Stimulated activated CD4-positive, alpha-beta T cell treated with anti-CD3 and anti-CD28 coated beads, TNF-alpha, amount 100 ng/mL, for 48 hours (primary cell): ENCODE measurements around the gene LMLN.
"Not testable (repeated sequence)": the region's sequence is repeated elsewhere in the genome, so short reads cannot be mapped to it uniquely, and the experiment has no call there.

Source experiments
- DNase-seq, 3 donors: peaks; one replicate each; pipeline ENCODE4 v3.0.0-alpha.2; 2020; ENCODE audit warnings: low read depth in 3 of 3

Gene LMLN

DNA sequence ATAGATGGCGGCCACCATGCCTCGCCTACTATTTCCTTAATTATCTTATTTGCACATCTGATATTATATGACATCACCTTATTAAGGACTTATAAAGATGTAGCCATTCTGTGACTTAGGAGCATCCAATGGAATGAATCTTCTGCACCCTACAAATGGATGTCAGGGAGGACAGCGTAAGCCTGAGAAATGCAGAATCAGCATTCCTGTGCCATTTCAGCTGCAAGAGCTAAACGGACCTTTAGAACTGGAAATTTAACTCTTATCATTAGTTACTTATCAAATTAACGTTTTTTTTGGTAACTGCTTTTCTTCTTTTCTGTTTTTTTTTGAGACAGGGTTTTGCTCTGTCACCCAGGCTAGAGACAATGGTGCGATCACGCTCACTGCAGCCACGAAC is 65.6 kb downstream of the LMLN start:
- DNase-seq: no peak

GRCh38 chr3:198026620-198027019 is 66.6 kb downstream of the LMLN start:
- no peak for DNase-seq

DNA sequence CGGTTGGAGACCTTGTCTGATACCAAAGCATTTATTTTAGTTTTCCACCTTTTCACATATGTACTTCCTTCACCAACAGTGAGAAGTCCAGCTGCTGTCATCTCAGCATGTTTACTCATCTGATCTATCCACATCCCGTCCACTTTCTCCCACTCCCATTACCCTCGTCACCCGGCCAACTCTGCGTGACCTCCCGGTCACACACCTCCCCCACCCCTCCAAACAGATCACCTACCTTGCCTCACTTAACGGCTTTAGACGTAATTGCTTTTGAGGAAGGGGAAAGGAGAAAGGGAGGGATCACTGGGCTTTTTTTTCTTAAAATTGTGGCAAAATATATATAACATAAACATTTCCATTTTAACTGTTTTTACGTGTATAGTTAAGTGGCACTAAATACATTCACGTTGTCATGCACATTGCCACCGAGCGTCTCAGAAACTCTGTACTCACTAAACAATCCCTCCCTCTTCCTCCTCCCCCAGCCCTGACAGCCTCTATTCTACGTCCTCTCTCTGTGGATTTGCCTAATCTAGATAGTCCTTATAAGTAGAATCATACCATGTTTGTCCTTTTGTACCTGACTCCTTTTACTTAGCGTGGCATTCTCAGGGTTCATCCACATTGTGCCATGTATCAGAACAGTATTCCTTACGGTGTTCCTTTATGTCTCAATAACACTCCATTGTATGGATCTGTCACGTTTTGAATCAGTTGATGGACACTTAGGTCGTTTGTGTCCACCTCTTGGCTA is 67.2 kb downstream of the LMLN start:
- DNase-seq: no peak

- DNase-seq: no peak
Measured at GRCh38 chr3:198027799-198028390, 67.9 kb downstream of the LMLN start.

DNA sequence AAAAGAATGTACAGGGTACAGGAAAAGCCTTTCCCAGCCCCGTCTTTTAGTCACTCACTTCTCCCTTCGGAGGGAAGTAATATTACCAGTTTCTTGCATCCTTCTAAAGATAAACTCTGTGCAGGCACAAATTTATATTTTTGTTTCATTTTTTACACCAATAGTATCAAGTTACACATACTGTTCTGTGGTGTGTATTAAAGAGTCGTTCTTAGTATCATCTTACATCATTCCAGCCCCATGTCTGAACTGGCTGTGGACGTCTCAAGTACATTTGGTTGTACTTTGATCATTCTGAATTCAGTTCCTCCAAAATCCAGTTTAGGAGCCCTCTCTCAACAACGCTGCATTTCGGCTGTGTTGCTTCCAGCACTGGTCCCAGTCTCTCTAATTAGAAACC is 68.7 kb downstream of the LMLN start:
- no peak for DNase-seq

- DNase-seq: no peak
Measured at GRCh38 chr3:198030125-198030524, 70.1 kb downstream of the LMLN start.

- DNase-seq: no peak
Measured at GRCh38 chr3:198030726-198031125, 70.7 kb downstream of the LMLN start.

DNA sequence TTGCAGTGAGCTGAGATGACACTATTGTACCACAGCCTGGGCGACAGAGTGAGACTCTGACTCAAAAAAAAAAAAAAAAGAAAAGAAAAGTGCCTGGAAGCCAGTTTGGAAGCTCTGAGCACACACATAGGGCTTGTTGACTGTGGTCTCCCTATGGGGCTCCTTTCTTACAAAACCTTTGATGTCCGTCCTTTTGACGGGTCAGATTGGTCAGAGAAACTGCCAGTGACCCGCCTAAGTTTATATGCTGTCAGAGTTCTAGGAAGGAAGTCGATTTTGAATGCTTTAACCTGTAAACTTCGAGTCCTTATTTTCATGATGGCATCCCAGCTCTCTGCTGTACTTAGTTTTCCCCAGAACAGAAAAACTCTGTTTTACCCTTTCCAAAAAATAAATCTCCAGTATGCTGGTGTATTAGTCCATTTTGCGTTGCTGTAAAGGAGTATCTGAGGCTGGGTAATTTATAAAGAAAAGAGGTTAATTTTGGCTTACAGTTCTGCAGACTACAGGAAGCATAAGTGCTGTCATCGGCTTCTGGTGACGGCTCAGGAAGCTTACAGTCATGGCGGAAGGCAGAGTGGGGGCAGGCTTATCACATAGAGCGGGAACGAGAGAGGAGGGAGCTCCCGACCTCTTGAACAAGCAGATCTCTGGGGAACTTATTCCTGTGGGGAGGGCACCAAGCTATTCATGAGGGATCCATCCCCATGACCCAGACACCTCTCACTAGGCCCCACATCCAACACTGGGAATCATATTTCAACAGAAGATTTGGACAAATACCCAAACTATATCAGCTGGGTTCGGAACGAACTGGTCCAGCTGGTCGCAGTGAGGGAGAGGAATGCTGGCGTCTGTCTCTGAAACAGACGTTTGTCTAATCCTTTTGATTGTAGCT is 72.3 kb downstream of the LMLN start:
- no peak for DNase-seq

DNA sequence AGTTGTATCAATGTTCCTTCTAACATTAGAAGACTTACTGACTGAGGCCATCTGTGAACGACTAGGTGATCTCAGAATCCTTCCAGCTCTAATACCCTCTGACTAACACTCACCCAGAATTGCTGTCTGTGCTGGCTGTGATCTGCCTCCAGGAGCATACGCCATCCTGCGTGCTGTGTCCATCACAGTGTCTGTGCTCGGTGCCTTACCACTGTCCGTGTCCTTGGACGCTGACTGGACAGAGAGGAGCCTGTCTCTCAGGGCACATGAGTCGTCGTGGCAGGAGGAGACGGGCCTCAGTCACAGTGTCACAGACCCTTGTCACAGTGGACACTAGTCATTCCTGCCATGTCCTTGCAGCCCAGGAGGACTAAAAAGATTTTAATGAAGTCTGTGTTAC is 83.1 kb downstream of the LMLN start:
- DNase-seq: no peak

DNA sequence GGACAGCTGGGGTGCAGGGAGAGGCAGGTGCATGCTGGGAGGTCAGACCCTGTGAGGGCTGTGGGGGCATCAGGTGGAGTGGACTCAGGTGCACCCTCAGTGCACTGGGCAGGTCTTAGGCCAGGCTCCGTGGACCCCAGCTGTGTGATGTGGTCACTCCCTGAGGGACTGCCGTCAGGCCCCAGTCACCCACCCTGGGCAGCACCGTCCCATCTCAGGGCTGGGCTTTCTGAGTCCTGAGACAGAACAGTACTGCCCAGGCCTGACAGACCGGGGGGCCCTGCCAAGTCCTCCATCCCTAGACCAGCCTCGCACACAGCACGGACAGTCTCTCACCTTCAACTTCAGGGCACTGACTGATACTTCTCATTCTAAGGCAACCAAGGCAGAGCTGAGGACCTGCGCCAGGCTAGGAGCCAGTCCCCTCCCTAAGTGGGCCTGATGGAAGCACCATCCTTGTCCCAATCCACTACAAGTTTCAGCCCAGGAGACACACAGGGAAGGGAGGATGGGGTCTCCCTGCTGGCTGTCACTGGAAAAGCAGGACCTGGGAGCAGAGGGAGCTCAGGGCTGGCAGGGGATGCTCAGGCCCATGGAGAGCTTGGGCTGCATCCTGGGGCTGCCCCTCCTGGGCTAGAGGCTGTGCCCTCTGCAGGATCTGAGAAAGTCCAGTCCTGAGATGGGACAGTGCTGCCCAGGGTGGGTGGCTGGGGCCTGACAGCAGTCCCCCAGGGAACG is 86.3 kb downstream of the LMLN start:
- no peak for DNase-seq

- no peak for DNase-seq
Measured at GRCh38 chr3:198048445-198048844, 88.4 kb downstream of the LMLN start.

GRCh38 chr3:198051836-198052235 is 91.8 kb downstream of the LMLN start:
- DNase-seq: no peak

DNA sequence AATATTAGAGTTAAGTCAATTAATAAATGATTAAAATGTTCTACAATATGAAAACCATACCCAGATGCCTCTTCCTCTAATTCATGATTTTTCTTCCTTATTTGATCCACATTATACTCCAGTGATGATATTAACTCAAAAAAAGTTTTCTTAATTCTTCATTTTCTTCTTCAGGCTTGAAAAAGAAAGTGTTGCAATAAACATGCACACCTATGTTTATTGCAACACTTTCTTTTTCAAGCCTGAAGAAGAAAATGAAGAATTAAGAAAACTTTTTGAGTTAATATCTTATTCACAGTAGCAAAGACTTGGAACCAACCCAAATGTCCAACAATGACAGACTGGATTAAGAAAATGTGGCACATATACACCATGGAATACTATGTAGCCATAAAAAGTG is 93.4 kb downstream of the LMLN start:
- not testable (repeated sequence) for DNase-seq

DNA sequence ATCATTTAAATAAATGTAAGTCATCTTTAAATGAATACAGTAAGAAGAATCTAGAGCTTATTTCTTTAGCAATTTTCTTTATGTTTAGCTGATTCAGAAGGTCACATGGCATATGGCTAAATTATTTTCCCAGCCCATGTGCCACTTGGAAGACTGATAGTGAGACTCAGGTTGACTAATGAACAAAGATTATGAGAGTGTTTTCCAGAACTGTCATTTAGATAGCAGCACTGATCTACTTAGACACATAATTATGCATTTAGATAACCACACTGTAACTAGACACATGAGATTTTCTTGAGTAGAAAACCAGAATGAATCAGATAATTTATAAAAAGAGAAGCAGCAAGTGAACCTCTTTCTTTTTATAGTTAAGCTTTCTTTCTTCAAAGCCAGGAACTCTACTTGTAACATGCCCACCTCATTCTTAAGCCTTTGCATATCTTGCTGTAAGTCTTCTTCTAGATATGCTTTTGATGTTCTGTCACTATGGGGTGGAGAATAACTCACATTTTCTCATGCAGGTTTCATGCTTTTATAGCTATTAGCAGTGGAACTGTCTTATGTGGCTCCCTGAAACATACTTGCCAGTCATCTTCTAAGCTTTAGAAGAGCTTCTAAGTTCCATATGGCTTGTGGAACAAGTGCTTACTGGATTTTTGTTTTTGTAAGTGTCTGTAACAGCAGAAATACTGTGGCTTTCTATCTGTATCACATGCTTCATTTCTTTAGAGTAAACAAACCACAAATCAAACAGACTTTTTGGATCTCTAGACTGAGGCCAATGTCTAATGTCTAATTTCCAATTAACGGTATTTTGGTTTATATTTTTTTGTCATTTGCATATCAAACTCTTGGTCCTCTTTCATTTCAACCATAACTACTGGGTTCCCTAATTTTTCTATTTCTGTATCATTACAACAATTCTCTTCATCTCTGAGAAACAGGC is 101.4 kb downstream of the LMLN start:
- DNase-seq: no peak

DNA sequence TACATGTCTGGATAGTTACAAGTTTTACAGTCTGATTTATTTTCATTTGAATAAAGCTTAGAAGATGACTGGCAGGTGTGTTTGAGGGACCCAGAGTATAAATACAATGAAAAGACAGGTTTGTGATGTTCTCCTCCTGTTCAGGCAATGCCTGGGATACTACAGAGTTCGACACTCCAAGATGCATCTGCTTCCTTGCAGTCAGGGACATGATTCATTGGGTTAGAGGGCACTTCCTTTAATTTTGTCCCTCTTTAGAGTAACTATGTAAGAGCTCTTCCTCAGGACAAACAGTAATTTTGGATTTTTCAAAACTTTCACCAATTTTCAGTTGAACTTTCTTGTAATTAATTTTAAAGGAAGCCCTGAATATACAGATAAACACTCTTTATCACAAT is 102.0 kb downstream of the LMLN start:
- DNase-seq: no peak

GRCh38 chr3:198064420-198064819 is 104.4 kb downstream of the LMLN start:
- DNase-seq: no peak

DNA sequence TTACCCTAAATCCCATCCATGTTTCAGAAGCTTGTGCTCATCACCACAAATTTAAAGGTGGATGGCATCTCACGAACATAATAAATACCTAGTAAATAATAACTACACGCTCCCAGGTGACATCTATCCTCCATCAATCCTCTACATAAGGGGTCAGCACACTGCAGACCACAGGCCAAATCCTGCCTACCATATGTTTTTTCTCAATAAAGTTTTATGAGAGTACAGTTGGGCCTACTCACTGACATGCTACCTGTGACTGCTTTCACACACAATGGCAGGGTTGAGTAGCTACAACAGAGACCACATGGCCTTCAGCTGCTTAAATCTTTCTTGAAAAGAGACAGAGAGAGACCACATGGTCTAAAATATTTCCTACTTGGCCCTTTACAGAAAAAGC is 105.9 kb downstream of the LMLN start:
- no peak for DNase-seq

DNA sequence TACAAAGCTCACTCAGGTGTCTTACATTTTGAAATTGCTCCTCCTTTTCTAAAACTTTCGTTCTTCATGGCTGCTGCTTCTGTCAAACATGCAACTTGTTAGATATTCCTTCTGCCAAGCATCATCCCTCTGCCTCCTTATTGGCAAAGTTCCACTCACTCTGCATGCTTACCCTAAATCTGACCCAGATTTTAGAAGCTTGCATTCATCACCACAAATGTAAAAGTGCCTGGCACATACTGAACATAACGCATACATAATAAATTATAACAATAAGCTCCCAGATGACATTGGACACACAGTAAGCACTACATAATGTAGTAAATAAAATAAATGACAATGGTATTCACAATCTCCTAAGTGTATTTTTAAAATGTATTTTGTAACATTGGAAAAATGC is 107.4 kb downstream of the LMLN start:
- DNase-seq: no peak

GRCh38 chr3:198070871-198071270 is 110.9 kb downstream of the LMLN start:
- no peak for DNase-seq

DNA sequence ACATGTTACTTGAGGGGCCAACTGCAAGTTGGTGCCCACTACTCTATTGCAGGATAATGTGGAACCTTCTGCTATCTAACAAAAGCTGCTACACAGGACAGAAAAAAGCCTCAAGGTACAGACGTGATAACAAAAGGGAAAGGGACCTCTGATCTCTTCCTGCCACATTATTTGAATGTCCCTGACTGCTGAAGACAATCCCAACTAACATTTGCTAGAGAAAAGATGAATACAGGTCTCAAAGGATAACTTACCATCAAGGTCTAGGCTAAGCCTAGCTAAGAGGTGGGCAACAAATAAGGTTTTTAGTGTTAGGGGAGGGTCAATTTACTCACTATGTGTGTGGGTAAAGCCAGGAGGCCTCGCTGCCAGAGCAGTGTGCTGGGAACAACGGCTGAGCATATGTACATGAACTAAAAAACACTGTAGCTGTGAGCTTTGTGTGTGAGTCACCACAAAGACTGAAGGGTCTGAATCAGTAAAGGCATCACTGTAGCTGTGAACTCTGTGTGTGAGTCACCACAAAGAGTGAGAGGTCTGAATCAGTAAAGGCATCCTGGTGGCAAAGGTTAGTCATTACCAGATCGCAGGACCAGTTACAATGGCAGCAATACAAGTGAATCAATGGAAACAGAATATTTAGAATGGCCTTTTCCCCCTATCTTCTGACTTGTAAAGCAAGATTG is 111.7 kb downstream of the LMLN start:
- peak in 2 of 3 donors; percentile 33 to 47 for DNase-seq
